Inferior parietal cortex (tissue), 1 donor: ENCODE measurements around the gene NRCAM.

ENCODE experiments used
- DNase-seq: peaks from one replicate; pipeline ENCODE4 v3.0.0-alpha.2; 2016; ENCODE audit errors: extremely low spot score

NRCAM gene

DNA sequence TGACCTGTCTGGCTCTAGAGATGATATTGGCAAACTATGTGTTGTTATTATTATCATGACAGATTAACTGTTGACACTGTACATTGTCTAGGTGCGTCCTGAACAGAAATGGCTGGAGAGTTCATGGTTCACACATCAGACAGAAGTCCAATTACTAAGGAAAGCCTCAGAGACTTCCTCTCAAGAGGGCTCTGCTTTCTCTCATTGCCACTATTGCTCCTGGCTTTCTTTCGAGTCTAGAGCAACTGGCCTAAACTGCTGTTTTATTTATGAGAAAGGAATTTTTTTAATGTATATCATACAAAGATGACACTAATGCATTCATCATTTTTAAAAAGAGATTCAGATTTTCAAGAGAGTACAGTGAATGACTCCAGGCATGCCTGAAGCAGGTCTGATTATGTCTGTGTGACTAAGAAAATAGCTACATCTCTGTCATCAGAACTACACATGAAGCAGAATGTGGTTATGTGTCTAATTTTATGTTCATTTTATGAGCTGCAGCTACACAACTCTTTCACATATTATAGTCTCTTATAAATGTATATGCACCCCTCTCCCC is 30.4 kb downstream of the NRCAM start:
- no peak for DNase-seq

DNA sequence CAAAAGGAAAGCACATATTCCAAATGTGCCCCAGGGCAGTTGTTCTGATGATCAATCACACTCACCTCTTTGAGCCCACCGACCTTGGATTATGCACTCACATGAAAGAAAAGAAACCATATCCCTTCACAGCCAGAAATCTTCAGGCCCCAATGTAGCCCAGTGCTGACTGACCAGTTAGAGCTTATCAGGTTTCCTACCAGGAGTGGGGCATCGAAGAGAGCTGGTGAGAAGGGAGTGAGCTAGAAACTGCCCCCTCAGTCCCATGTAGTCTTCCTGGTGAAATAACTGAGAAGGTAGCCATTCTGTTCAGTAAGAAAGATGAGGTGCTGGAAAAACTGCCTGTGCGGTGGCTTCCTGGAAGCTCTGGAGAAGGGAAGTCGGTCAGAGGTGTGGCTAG is 32.2 kb downstream of the NRCAM start:
- DNase-seq: no peak

- no peak for DNase-seq
These were observed 32.9 kb downstream of the NRCAM start for GRCh38 chr7:108423089-108423989.

DNA sequence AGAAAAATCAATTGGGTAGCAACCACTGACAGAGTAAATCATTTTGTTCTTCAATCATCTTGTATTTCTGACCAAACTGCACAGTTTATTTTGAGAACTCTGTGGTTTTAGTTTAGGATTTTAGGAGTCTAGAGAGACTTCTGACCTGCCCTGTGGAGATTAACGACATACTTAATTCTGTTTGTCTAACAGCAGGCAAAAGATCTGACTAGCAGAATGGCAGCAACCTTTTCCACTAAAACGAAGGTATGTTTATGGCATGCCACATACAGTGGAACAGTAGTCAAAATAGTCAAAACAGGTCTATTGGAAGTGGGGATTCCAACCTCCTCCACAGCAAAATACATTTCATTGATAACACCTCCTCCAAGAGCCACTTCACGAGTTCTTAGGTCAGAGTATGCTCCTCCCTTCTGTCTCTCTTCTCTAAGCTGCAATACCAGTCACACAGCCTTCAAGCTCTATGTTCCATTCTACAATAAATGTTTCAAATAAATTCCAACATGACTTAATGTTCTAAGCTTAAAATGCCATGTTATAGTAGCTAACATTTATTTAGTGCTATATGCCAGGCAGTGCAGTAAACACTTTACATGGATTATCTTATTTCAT is 34.4 kb downstream of the NRCAM start:
- no peak for DNase-seq

- no peak for DNase-seq
These were observed 36.0 kb downstream of the NRCAM start for GRCh38 chr7:108419961-108420908.

DNA sequence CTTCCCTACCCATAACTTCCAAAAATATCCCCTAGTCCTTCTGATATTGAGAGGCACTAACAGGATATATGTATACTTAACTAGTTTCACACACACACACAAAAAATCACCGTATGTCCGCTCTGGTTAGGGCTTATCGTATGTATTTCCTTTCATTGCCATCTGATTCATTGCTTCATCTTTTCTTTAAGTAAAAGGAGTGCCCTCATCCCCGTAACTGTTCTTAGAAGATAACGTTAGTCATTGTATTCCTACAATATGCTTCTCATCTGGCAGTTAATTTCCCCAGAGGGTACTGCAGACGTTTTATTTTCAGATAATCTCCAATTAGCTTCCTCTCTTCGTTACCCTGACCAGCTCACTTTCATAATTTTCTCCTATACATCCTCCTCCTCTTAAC is 37.3 kb downstream of the NRCAM start:
- no peak for DNase-seq

DNA sequence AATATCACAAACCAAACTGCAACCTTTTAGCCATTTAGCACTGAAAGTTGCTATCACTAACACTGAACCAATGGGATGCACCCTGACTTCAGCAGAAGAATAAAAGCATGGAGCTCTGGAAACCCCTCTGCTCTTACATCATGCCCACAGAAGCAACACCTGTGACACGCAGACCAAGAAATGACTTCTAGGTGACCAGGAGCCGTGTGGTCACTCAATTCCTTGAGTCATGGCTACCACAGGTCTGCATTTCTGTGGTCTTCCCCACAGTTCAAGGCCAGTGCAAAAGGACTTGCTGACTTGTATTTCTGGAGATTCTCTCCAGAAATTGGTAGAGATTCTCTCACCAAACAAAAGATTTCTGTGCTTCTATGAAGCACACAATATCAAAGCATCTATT is 38.3 kb downstream of the NRCAM start:
- DNase-seq: no peak

- no peak for DNase-seq
These were observed 39.1 kb downstream of the NRCAM start for GRCh38 chr7:108417144-108417543.

DNA sequence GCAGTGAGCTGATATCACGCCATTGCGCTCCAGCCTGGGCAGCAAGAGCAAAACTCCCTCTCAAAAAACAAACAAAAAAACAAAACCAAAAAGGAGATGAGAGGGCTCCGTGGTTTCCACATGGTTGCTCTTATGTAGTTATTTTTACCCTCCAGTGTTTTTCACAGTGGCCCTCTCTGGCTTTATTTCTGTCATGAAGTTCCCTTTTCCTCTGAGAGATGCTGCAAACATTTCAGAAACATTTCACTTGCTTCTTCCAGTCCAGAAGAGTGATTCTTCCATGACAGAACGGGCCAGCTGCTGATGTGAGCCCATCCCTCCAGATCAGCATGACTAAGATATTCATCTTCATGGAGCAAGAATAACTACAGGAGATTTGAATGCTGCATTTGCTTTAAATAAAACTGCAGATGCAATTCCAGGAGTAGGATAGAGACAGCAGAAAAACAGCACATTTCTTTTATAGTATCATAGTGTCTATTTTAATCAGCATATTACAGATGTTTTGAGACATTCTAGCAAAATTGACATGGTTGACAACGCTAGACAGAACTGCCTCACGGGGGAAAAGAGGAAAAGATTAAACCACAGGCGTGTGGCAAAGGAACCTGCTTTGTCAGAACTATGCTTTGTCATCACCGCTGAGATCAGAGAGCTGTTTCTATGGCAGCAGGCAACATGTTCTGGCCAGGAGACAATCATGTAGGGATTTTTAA is 40.3 kb downstream of the NRCAM start:
- DNase-seq: peak; percentile 65

- DNase-seq: no peak
These were observed 41.2 kb downstream of the NRCAM start for GRCh38 chr7:108415084-108415483.

- DNase-seq: no peak
These were observed 42.3 kb downstream of the NRCAM start for GRCh38 chr7:108413782-108414492.

DNA sequence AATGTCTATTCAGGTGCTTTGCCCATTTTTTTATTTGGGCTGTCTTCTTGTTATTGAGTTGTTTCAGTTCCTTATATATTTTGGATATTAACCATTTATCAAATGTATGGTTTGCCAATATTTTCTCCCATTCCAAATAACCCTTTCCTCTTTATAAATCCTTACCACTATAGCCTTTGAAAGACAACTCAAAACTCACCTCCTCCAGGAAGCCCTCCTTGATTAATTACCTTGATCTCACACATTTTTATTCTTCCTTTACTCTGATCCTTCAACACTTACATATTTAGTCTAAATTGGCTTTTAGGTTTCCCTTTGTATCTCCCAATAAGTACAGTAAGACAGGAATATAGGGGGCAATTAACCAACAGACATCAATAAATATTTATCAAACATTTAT is 42.9 kb downstream of the NRCAM start:
- no peak for DNase-seq

DNA sequence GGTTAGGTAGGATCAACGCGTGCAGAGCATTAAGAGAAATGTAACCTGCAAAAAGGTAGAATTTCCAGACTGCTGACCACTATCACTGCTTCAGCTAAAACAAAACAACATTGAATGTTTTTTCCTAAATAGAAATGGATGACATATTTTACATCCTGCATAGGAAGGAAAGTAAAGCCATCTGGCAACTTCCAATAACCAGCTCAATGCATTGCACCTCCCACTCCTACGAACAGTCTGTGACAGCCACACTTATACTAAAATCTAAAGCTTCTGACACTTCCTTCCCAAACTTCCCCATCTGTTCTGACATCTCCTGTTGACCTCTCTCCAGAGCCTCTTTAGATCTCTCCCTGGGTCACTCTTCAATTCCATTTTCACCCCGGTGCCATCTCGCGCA is 47.1 kb downstream of the NRCAM start:
- no peak for DNase-seq

DNA sequence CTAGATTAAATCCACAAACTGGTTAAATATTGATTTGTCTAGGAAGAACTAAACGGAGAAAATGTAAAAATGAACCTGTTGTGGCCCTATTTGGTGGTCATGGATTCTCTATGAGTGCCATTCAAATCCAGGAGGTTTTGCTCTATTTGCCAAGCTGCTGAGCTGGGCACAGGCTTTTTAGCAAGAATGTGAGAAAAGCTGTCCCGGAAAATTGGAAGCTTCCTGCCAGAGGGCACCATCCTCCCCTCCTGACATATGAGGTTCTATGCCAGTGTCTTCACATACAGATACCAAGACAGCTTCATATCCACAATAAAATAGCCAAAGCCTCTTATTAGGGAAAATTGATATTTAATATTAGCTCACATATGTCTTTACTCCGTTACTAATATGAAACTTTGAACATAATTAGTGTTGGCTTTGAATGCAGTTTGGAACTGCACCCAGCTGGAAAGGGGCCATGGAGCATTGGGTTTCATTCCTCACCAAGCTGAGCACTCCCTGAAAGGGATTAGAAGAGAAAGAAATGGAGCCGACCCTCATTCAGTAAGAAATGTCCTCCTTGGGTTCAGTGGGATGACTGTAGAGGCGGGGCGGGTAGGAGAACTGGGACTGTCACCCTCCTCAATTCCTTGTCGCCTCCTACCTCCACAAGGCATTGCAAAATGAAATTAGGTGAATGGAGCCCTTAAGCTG is 47.8 kb downstream of the NRCAM start:
- no peak for DNase-seq

DNA sequence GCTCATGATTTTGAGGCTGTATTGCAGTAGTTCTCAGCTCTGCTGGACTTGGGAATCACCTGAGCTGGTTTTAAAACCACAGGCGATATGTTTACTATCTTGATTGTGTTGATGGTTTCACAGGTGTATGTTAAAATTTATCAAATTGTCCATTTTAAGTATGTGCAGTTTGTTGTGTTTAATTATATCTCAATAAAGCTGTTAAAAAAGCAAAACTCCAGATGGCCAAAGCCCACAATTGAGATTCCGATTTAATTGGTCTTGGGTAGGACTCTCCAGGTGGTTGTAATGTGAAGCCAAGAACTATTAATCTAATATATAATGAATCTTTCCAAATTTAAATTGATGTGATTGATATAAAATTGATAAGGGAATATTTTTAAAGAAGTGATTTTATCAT is 48.6 kb downstream of the NRCAM start:
- DNase-seq: no peak

GRCh38 chr7:108406222-108406890 is 49.9 kb downstream of the NRCAM start:
- no peak for DNase-seq

- DNase-seq: no peak
These were observed 51.5 kb downstream of the NRCAM start for GRCh38 chr7:108404509-108405420.

- no peak for DNase-seq
These were observed 52.5 kb downstream of the NRCAM start for GRCh38 chr7:108403597-108404217.
